ENCODE data around the gene PCDH12. TPM values are rescaled to one million over a fixed set of nuclear protein-coding genes. Genes with fewer than 3 reads are reported as not detected.

The PCDH12 gene
- polyA plus RNA-seq, 1 donor from 2014 or later, result not detected

- Histone ChIP-seq H3K36me3 (ENCODE audit: insufficient read depth, low read length) (no peaks in the 10 kb centered on the region), H3K9ac (ENCODE audit: low read length) (no peak overlapping the region), H3K4me3 (ENCODE audit: low read length) (no peak overlapping the region), H3F3A (ENCODE audit: insufficient read depth, low read length, poor library complexity, severe bottlenecking) (no peaks in the 10 kb centered on the region), H3K27me3 (ENCODE audit: insufficient read depth, low read depth, low read length) (no peaks in the 10 kb centered on the region), H3K9me2 (ENCODE audit: insufficient read depth, low read length) (no peaks in the 10 kb centered on the region), H2AFZ (ENCODE audit: low read depth, low read length) (no peak overlapping the region), H3K4me2 (ENCODE audit: low read length) (no peak overlapping the region), H3K79me2 (replicated peaks; ENCODE audit: insufficient read depth, low read length) (no peaks in the 10 kb centered on the region), H3K27ac (ENCODE audit: low read length) (no peak overlapping the region), H4K20me1 (ENCODE audit: insufficient read depth) (no peaks in the 10 kb centered on the region), H3K9me3 (ENCODE audit: low read length) (no peaks in the 10 kb centered on the region)
- TF ChIP-seq EZH2 (IDR thresholded peaks at IDR 0.05; ENCODE audit: borderline replicate concordance, insufficient read depth, low read length, poor library complexity, severe bottlenecking), result no peak
- no peak for TF ChIP-seq TAF1 (IDR thresholded peaks at IDR 0.05; ENCODE audit: low read depth)
- no peak for TF ChIP-seq EP300 (conservative IDR thresholded peaks at IDR 0.05; ENCODE audit: poor library complexity, severe bottlenecking)
- no peak for TF ChIP-seq POLR2AphosphoS5 (IDR thresholded peaks at IDR 0.05)
- TF ChIP-seq RAD21 (conservative IDR thresholded peaks at IDR 0.05), result no peak
- TF ChIP-seq SMC3 (conservative IDR thresholded peaks at IDR 0.05; ENCODE audit: poor library complexity), result no peak
- TF ChIP-seq, protein P1, sequence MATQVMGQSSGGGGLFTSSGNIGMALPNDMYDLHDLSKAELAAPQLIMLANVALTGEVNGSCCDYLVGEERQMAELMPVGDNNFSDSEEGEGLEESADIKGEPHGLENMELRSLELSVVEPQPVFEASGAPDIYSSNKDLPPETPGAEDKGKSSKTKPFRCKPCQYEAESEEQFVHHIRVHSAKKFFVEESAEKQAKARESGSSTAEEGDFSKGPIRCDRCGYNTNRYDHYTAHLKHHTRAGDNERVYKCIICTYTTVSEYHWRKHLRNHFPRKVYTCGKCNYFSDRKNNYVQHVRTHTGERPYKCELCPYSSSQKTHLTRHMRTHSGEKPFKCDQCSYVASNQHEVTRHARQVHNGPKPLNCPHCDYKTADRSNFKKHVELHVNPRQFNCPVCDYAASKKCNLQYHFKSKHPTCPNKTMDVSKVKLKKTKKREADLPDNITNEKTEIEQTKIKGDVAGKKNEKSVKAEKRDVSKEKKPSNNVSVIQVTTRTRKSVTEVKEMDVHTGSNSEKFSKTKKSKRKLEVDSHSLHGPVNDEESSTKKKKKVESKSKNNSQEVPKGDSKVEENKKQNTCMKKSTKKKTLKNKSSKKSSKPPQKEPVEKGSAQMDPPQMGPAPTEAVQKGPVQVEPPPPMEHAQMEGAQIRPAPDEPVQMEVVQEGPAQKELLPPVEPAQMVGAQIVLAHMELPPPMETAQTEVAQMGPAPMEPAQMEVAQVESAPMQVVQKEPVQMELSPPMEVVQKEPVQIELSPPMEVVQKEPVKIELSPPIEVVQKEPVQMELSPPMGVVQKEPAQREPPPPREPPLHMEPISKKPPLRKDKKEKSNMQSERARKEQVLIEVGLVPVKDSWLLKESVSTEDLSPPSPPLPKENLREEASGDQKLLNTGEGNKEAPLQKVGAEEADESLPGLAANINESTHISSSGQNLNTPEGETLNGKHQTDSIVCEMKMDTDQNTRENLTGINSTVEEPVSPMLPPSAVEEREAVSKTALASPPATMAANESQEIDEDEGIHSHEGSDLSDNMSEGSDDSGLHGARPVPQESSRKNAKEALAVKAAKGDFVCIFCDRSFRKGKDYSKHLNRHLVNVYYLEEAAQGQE (IDR thresholded peaks at IDR 0.05; ENCODE audit: borderline replicate concordance), result no peak
- TF ChIP-seq, protein P2, sequence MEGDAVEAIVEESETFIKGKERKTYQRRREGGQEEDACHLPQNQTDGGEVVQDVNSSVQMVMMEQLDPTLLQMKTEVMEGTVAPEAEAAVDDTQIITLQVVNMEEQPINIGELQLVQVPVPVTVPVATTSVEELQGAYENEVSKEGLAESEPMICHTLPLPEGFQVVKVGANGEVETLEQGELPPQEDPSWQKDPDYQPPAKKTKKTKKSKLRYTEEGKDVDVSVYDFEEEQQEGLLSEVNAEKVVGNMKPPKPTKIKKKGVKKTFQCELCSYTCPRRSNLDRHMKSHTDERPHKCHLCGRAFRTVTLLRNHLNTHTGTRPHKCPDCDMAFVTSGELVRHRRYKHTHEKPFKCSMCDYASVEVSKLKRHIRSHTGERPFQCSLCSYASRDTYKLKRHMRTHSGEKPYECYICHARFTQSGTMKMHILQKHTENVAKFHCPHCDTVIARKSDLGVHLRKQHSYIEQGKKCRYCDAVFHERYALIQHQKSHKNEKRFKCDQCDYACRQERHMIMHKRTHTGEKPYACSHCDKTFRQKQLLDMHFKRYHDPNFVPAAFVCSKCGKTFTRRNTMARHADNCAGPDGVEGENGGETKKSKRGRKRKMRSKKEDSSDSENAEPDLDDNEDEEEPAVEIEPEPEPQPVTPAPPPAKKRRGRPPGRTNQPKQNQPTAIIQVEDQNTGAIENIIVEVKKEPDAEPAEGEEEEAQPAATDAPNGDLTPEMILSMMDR (IDR thresholded peaks at IDR 0.05; ENCODE audit: poor library complexity, severe bottlenecking), result no peak
- TF ChIP-seq MXI1 (conservative IDR thresholded peaks at IDR 0.05; ENCODE audit: poor library complexity, severe bottlenecking), result no peak
These were observed 24.9 kb downstream of the PCDH12 start for GRCh38 chr5:141933151-141933550.

- Histone ChIP-seq H3K4me3 (ENCODE audit: low read length) (no peak overlapping the region), H3K36me3 (ENCODE audit: insufficient read depth, low read length) (no peaks in the 10 kb centered on the region), H3K9ac (ENCODE audit: low read length) (no peak overlapping the region), H3K9me2 (ENCODE audit: insufficient read depth, low read length) (no peaks in the 10 kb centered on the region), H3F3A (ENCODE audit: insufficient read depth, low read length, poor library complexity, severe bottlenecking) (no peaks in the 10 kb centered on the region), H3K27ac (ENCODE audit: low read length) (no peak overlapping the region), H3K4me2 (ENCODE audit: low read length) (no peak overlapping the region), H3K9me3 (ENCODE audit: low read length) (no peaks in the 10 kb centered on the region), H3K79me2 (replicated peaks; ENCODE audit: insufficient read depth, low read length) (no peaks in the 10 kb centered on the region), H3K27me3 (ENCODE audit: insufficient read depth, low read depth, low read length) (no peaks in the 10 kb centered on the region), H4K20me1 (ENCODE audit: insufficient read depth) (no peaks in the 10 kb centered on the region), H2AFZ (ENCODE audit: low read depth, low read length) (no peak overlapping the region)
- TF ChIP-seq RAD21 (conservative IDR thresholded peaks at IDR 0.05) (no peak), EZH2 (IDR thresholded peaks at IDR 0.05; ENCODE audit: borderline replicate concordance, insufficient read depth, low read length, poor library complexity, severe bottlenecking) (no peak), MXI1 (conservative IDR thresholded peaks at IDR 0.05; ENCODE audit: poor library complexity, severe bottlenecking) (no peak), POLR2AphosphoS5 (IDR thresholded peaks at IDR 0.05) (no peak), TAF1 (IDR thresholded peaks at IDR 0.05; ENCODE audit: low read depth) (no peak), EP300 (conservative IDR thresholded peaks at IDR 0.05; ENCODE audit: poor library complexity, severe bottlenecking) (no peak), SMC3 (conservative IDR thresholded peaks at IDR 0.05; ENCODE audit: poor library complexity) (no peak)
- TF ChIP-seq, protein P2 (IDR thresholded peaks at IDR 0.05; ENCODE audit: poor library complexity, severe bottlenecking), result no peak
- TF ChIP-seq, protein P1 (IDR thresholded peaks at IDR 0.05; ENCODE audit: borderline replicate concordance), result no peak
These were observed 26.3 kb downstream of the PCDH12 start for GRCh38 chr5:141931694-141932093.

All from neural cell (in vitro differentiated cells).